Measurements from ENCODE around the gene GALNT9.

Gene GALNT9

DNA sequence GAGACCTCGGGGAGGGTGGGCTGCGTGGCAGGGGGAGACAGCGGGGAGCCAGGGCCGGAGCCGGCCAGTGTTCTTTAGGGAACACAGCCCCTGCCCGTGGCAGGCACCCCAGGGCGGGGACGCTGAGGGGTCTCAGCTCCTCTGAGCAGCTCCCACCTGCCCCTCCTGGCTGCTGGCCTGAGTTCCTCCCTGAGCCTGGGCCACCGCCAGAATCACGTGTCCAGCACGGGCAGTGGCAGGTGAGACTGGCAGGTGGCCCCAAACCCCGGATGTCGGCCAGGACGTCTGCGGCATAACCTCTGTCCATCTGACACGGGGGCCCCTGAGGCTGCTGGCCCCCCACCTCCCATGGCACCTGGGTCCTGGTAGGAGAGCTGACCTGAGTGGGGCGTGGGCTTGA lies 160.0 kb downstream of the GALNT9 start:
- no peak for DNase-seq (ENCODE audit: low read depth in 3 of 3)

DNA sequence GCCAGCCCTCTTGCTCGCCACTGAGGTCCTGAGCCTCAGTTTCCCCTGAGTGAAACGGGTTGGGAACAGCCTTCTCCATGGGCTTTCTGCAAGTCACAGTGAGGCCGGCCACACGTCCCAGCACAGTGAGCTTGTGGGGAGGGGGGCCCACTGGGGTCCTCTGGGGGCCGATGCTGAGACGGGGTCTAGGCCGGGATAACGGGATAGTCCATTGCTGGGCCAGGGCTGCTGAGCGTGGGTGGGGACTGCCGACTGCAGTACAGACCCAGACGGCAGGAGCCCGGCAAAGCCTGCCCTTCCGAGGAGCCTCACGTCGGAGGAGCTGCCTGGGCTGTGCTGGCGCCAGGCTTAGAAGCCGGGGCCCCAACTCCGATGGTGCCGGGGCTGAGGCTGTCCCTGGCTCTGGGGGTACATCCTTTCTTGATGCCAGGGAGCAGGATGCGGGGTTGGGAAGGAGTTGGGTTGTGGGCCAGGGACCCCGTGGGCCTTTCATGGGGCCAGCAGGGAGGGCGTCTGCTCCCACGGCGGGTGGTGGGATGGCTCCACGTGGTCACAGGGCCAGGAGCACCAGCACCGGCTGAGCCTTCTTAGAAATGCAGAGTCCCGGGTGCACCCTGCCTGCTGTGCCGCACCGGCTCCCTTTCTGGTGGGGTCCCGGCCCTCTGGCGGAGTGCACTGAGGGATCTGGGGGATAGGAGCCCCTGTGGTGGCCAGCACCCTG lies 160.9 kb downstream of the GALNT9 start:
- DNase-seq (ENCODE audit: low read depth in 3 of 3), result no peak

DNA sequence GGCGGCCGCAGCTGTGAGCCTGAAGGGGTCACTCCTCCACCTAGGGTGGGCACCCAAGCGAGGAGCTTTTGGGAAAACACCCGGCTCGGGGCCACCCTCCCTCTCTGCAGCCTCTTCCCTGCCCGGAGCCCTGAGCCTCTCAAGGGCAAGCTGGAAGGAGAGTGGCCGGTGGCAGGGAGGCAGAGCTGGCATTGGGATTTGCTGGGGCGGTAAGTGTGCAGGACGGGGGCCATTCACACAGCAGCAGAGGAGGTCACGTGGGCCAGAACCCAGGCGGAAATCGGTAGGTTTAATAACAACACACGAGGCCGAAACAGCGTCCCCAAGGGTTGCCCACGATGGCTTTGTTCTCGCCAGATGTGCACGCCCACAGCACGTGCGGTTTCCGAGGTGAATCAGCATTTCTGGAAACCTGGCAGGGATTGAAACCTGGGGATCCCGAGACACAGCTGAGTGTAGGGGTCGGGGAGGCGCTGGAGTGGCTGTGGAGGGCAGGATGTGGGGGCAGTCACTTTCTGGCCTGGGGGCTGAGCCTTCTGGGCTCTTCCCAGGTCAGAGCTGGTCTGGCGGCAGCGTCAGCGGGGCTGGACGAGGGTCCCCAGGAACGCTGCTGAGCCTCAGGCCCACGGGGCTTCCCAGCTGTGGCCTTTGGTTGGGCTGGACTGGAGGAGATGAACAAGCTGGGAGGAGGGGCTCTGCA lies 161.6 kb downstream of the GALNT9 start:
- no peak for DNase-seq (ENCODE audit: low read depth in 3 of 3)

DNA sequence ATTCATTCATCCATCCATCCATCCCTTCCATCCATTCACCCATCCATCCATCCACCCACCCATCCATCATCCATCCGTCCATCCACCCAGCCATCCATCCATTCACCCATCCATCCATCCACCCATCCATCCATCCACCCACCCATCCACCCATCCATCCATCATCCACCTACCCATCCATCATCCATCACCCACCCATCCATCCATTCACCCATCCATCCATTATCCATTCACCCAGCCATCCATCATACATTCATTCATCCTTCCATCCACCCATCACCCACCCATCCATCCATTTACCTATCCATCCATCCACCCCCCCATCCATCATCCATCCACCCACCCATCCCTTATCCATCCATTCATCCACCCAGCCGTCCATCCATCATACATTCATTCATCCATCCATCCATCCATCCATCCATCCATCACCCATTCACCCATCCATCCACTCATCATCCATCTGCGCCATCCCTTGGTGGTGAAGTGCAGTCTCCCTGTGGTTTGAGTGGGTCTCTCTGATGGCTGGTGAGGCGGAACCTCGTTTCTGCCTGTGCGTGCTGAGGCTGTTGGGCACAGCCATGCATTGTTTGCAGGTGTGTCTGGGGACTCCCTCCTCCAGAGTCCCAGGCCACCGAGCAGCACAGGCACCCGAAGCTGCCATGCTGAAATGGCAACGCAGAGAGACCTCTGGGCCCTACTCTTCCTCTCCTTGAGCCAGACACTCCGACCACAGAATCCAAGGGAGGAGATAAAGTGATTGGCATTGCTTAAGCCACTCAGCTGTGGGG lies 162.4 kb downstream of the GALNT9 start:
- no peak for DNase-seq (ENCODE audit: low read depth in 3 of 3)

DNA sequence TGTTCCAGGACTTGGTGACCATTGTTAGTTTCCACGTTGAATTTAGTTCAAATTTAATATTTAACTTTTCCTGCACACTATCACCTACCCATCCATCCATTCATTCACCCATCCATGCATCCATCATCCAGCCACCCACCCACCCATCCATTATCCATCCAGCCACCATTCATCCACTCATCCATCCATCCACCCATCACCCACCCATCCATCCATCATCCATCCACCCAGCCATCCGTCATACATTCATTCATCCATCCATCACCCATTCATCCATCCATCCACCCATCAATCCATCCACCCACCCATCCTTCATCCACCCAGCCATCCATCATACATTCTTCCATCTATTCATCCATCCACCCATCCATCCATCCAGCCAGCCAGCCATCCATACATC lies 163.3 kb downstream of the GALNT9 start:
- DNase-seq (ENCODE audit: low read depth in 3 of 3), result no peak

DNA sequence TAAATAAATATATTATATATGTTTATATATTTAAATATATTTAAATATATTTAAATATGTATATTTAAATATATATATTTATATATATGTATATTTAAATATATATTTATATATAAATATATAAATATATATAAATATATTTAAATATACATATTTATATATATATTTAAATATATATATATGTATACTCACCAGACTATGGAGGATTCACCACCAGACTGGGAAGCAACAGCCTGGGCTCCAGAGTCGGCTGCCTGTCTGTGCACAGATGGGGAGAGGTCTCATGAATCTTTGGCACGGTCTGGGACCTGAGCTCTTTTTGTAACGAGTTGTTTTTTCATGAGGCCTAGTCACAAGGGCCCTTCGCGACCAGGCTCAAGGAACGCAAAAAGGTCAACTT lies 163.8 kb downstream of the GALNT9 start:
- DNase-seq (ENCODE audit: low read depth in 3 of 3), result no peak

DNA sequence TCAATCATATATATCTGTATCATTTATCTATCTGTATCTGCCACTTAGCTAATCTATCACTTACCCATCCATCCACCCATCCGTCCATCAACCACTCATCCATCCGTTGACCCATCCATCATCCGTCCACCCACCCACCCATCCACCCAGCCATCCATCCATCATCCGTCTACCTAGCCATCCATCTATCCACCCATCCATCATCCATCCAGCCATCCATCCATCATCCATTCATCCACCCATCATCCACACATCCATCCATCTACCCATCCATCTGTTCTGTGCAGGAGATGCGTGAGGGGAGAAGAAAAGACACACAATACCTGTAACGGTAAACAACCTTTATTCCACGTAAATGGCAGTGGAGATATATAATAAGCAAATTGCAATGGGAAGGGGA lies 165.0 kb downstream of the GALNT9 start:
- no peak for DNase-seq (ENCODE audit: low read depth in 3 of 3)

DNA sequence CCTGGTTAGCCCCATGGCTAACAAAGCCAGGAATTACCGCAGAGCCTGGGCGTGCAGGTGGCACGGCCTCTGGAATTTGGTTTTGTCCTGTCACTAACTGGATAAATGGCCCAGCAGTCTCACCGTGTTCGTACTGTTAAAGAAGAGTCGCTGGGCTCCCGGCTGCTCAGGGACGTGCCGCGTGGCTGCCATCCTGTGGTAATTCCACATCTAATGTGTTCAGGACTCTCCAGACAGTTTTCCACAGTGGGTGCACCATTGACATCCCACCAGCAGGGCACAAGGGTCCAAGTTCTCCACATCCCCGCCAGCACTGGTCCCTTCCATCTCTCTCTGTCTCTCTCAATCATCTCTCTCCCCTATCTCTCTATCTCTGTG lies 165.5 kb downstream of the GALNT9 start:
- DNase-seq (ENCODE audit: low read depth in 3 of 3), result no peak

DNA sequence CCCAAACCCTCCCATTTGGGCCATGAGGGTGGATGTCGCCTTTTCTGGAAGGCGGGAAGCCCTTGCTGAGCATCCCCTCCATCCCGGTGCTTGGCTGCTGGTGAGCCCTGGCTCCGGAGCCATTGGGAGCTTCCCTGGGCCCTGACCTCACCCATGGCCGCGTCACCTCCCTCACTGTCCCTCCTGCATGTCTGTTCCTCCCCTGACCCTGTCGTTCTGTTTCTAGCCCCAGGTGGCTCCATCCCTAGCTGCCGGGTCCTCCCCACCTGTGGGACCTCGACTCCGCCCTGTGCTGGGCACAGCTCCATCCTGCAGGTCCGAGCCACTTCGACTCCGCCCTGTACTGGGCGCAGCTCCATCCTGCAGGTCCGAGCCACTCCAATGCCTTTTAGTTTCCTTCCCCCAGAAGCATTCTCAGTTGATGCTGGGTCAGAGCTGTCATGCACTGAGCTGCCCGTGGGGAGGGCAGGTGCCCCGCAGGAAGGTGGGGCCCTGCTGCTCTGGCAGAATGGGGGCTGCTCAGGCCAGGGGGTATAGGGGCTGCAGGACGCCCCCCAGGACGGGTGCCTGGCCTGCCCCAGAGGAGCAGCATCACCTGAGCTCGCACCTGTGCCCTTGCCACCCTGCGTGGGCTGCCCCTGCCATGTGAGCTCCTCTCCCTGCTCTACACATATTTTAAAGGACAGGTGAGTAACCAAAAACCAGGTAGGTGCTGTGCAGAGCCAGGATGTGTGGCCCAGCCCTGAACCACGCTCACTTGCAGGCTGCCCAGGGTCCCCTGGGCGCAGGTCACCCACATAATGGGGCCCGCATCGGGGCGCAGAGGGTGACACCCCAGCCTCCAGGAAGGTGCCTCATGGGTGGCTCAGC lies 166.1 kb downstream of the GALNT9 start:
- DNase-seq (ENCODE audit: low read depth in 3 of 3), result no peak

DNA sequence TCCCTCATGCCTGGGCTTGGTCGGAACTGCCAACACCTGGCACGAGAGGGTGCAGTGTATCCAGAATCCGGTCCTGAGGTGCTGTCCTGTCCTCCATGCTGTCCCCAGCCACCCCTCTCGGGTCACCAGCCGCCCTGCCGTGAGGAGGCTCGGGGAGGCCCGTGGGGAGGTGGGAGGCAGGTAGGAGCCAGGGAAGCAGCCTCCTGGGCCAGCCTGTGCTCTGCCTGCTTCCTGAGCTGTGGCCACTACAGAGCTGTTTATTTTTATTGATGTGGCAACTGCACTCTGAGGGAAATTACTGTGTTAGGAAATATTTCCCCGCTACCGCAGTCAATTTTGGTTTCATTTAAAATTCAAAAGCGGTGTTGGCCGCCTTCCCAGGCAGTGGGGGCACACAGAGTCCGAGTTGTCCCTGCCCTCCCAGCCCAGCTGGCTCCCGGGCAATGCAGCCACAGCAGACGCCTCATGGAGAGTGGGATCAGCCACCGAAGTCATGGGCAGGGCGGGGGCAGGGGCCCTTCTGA lies 166.8 kb downstream of the GALNT9 start:
- DNase-seq (ENCODE audit: low read depth in 3 of 3), result no peak

DNA sequence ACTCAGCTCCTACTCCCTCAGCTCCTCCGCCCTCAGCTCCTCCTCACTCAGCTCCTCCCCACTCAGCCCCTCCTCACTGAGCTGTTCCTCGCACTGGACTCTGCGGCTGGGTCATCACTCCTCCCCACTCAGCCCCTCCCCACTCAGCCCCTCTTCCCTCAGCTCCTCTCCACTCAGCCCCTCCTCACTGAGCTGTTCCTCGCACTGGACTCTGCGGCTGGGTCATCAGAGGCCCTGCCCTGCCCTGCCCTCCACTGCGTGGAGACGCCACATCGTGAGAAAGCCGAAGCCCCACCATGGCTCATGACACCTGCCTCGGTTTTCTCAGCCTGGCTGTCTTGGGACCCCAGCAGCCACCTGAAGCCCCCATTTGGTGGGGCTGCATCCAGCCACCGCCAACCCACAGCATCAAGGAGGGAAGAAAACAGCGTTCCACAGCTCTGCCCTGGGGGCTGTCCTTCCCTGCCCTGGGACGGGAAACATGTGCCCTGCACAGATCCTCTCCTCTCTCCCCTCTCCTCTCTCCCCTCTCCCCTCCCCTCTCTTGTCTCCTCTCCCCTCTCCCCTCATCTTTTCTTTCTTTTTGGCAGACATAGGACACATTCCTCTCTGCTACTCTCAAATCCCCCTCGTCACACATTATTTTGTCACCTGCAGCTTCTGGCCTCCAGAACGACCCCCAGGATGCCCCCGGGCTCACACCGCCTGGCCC lies 167.4 kb downstream of the GALNT9 start:
- no peak for DNase-seq (ENCODE audit: low read depth in 3 of 3)

DNA sequence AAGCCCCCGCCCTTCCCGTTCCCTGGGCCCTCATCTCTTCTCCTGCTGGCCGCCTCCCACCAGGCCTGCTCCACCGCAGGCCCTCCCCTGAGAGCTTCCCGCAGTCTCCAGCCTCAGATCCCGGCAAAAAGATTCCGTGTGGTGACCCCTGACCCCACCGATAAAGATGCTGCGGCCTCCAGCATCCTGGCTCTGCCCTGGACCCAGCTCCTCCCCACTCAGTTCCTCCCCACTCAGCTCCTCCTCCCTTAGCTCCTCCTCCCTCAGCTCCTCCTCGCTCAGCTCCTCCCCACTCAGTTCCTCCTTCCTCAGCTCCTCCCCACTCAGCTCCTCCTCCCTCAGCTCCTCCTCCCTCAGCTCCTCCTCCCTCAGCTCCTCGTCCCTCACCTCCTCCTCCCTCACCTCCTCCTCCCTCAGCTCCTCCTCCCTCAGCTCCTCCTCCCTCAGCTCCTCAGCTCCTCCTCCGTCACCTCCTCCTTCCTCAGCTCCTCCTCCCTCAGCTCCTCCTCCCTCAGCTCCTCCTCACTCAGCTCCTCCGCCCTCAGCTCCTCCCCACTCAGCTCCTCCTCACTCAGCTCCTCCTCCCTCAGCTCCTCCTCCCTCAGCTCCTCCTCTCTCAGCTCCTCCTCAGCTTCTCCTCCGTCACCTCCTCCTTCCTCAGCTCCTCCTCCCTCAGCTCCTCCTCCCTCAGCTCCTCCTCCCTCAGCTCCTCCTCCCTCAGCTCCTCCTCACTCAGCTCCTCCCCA lies 168.2 kb downstream of the GALNT9 start:
- DNase-seq (ENCODE audit: low read depth in 3 of 3), result no peak

DNA sequence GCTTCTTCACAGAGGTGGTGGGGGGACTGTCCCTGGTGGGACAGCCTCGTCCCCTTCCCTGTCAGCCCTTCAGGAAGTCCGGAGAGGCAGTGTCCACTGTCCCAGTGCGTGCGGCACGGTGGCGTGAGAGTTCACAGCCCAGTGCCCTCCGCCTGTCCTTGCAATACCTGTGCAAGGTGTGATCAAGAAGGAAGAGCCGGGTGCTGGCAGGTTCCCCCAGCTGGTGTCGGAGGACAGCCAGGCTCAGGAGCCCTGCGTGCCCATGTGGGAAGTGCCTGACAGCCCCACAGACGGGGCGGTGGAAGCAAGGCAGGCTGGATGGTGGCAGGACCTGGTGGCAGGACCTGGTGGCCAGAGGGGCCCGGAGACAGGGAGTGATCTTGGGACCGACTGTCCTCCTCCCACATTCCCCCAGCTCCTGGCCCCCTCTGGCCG lies 168.8 kb downstream of the GALNT9 start:
- no peak for DNase-seq (ENCODE audit: low read depth in 3 of 3)

DNA sequence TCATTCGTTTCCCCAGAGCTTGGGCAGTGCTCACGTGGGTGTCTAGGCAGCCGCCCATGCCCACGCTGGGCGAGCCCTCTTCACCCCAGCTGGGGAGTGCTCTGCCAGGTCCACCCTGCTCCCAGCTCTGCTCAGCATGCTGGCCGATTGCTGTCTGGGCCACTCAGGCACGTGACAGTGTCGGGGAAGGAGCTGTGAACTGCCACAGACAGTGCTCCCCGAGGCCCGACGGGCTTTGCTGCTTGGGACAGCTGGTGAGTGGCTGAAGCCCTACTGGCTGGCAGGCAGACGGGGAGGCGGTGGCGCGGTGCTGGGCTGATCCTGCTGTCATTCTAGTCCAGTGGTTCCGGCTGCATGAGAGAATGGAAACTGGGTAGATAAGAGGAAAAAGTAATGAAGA lies 169.4 kb downstream of the GALNT9 start:
- DNase-seq (ENCODE audit: low read depth in 3 of 3), result no peak

DNA sequence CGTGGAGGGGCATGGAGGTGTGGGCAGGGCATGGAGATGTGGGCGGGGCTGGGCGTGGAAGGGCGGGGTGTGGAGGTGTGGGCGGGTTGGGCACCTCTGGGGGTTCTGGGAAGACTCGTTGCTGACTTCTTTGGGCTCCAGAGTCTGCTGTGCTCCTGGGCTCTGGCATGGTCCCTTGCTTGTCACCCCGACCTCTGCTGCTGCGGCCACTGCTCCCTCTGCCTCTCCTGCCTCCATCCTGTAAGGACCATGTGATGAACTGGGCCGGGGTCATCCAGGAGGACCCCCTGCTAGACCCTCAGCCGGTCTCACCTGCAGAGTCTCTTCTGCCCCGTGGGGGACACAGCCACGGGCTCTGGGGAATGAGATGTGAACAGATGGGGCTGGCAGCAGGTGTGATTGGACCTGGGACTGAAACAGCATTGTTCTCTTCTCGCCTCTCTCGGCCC lies 169.8 kb downstream of the GALNT9 start:
- DNase-seq (ENCODE audit: low read depth in 3 of 3), result no peak

DNA sequence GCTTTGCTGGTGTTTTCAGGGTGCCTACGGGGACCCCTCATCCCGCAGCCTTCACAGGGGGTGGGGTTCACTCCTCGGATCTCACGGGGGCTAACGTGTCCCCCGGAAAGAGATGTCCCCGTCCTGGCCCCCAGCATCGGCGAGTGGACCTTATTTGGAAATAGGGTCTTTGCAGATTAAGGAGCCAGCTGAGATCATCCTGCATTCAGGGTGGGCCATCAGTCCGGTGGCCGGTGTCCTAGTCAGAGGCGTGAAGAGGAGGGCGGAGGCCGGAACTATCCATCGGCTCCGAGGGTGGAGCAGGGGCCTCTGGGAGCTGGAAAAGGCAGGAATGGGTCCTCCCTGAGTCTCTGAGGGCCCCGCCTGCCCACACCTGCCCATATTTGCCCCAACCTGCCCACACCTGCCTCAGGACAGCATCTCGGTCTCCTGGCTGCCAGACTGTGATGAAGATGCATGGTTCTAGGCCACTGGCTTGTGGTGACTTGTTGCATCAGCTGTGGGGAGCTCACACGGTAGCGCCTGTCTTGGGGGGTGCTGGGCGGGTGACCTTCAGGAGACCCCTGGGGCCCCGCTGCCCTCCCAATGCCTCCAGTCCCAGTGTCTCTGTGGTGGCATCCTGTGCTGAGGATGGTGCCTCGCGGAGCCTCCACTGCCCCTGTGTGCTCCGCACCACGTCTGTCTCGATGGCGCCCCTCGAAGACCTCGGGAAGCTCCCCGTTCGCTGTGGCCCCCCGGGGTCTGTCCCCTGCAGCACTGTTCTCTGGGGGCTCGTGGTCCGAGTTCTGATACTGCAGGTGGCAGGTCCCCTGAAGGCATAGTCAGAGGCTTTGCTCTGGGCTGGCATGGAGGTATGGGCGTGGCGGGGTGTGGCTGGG lies 170.5 kb downstream of the GALNT9 start:
- no peak for DNase-seq (ENCODE audit: low read depth in 3 of 3)

DNA sequence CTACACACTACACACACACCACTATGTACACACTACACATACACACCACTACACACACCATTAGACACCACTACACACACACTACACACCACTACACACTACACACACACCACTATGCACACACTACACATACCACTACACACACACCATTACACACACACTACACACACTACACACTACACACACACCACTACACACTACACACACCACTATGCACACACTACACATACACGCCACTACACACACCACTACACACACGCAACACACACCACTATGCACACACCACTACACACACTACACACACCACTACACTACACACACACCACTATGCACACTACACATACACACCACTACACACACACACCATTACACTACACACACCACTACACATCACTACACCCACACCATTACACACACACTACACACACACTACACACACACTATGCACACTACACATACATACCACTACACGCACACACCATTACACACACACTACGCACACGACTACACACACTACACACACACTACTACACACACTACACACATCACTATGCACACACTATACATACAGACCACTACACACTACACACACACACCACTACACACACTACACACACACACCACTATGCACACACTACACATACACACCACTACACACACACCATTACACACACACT lies 171.5 kb downstream of the GALNT9 start:
- no peak for DNase-seq (ENCODE audit: low read depth in 3 of 3)

DNA sequence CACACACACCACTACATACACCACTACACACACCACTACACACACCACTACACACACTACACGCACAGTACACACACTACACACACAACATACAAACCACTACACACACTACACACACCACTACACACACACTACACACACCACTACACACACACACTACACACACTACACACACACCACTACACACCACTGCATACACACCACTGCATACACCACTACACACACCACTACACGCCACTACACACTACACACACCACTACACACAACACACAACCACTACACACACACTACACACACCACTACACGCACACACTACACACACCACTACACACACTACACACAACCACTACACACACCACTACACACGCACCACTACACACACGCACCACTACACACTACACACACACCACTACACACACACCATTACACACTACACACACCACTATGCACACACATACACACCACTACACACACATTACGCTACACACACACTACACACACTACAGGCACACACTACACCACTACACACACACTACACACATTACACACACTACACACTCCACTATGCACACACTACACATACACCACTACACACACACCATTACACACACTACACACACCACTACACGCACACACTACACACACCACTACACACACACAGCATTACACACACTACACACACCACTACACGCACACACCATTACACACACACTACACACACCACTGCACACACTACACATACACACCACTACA lies 172.6 kb downstream of the GALNT9 start:
- no peak for DNase-seq (ENCODE audit: low read depth in 3 of 3)

Data from stimulated activated CD4-positive, alpha-beta T cell treated with anti-CD3 and anti-CD28 coated beads, TNF-alpha, amount 100 ng/mL, for 4 hours (primary cell).